ENCODE results near the gene YBX3.

Gene YBX3

GRCh38 chr12:10688042-10688441, 35.1 kb downstream of the YBX3 start:
- TF ChIP-seq CTCF (conservative IDR thresholded peaks at IDR 0.05; ENCODE audit: low read length): no peak
- no peak for DNase-seq (ENCODE audit: low read depth)
- H3K4me3 ChIP-seq (ENCODE audit: low read length): no peak overlapping the region

GRCh38 chr12:10673659-10674384, 49.3 kb downstream of the YBX3 start, which contains the start of gene STYK1:
Gene STYK1, minus strand, starts transcription at chr12:10674052. Its CDS starts 39,434 bp downstream, at chr12:10634618.
- peak within 1 kb of the TSS; percentile 74 for H3K4me3 ChIP-seq (ENCODE audit: low read length)
- DNase-seq (ENCODE audit: low read depth): peak; percentile 20
- peak; percentile 89 for TF ChIP-seq CTCF (conservative IDR thresholded peaks at IDR 0.05; ENCODE audit: low read length)

DNA sequence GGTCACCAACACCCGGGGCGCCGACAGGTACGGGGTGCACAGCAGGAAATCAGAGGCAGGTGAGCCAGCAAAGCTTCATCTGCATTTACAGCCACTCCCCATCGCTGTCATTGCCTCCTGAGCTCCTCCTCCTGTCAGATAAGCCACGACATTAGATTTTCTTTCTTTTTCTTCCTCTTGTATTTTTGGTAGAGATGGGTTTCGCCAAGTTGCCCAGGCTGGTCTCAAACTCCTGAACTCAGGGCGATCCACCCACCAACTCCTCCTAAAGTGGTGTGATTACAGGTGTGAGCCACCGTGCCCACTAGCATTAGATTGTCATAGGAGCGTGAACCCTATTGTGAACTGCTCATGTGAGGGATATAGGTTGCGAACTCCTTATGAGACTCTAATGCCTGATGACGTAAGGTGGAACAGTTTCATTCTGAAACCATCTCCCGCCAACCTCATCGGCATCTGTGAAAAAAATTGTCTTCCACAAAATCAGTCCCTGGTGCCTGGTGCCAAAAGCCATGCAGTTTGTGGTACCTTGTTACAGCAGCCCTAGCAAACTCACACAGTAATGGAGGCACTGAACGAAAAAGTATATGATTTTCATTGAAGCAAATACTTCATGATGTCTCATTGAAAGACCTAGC, 50.8 kb downstream of the YBX3 start:
- H3K4me3 ChIP-seq (ENCODE audit: low read length): no peak overlapping the region
- DNase-seq (ENCODE audit: low read depth): no peak
- no peak for TF ChIP-seq CTCF (conservative IDR thresholded peaks at IDR 0.05; ENCODE audit: low read length)

DNA sequence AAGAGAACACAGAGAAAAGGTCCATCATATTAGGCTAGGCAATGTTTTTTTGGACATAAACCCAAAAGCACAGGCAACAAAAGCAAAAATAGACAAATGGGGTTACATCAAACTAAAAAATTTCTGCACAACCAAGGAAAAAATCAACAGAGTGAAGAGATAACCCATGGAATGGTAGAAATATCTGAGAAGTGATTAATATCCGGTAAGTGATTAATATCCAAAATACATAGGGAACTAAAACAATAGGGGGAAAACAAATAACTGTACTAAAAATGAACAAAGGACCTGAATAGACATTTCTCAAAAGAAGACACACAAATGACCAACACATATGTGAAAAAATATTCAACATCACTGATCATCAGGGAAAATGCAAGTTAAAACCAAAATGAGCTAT, 53.6 kb downstream of the YBX3 start:
- no peak for DNase-seq (ENCODE audit: low read depth)
- no peak overlapping the region for H3K4me3 ChIP-seq (ENCODE audit: low read length)
- TF ChIP-seq CTCF (conservative IDR thresholded peaks at IDR 0.05; ENCODE audit: low read length): no peak

DNA sequence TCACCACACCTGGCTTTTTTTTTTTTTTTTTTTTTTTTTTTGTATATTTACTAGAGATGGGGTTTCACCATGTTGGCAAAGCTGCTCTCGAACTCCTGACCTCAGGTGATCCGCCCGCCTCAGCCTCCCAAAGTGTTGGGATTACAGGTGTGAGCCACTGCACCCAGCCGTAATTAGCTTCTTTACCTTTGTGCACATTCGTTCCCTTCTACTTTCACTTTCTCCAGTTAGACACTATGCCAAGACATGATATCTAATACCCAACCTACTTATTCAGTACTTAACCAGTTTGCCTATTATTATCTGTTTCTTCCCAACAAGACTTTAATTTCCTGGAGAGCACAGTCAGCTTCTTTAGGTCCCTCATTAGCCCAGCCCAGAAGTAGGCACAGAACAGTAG, 54.6 kb downstream of the YBX3 start:
- TF ChIP-seq CTCF (conservative IDR thresholded peaks at IDR 0.05; ENCODE audit: low read length): no peak
- no peak for DNase-seq (ENCODE audit: low read depth)
- no peak overlapping the region for H3K4me3 ChIP-seq (ENCODE audit: low read length)

DNA sequence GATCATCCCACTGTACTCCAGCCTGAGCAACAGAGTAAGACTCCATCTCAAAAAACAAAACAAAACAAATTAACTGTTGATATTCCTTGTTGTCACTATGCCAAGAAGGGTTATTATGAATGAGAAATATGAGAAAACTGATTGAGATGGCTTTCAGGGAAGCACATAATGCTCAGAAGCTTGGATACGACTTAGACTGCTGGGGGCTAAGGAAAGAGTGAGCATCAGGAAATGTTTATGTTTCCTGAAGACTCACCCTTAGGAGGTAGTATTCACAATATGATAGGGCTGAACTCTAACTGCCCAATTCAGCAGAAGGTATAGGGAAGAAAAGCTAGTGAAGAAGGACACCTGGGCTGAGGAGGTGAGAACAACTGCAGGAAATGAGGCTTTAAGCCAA, 55.5 kb downstream of the YBX3 start:
- H3K4me3 ChIP-seq (ENCODE audit: low read length): no peak overlapping the region
- DNase-seq (ENCODE audit: low read depth): no peak
- TF ChIP-seq CTCF (conservative IDR thresholded peaks at IDR 0.05; ENCODE audit: low read length): no peak

DNA sequence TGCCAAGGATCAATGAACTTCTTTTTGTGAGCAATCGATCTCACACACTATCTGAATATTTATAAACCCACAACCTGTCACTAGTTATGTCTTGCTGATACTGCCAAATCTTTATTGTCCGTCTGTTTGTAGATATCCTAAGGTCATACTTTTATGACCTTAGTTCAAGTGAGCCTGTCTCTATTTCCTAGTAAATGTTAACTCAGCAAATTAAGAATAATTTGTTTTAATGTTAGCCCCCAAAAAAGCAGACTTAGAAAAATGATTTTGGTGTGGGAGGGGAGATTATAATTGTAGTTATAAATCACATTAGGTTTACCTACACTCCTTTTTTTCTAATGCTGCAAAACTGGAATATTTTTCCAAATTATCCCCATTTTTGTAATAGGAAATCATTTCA, 58.6 kb downstream of the YBX3 start:
- H3K4me3 ChIP-seq (ENCODE audit: low read length): no peak overlapping the region
- no peak for TF ChIP-seq CTCF (conservative IDR thresholded peaks at IDR 0.05; ENCODE audit: low read length)
- no peak for DNase-seq (ENCODE audit: low read depth)
